NCI-H128 (cell line): ENCODE results near the gene C14orf119.

ENCODE experiments used
- DNase-seq: peaks from one replicate; lab custom pipeline; 2025; ENCODE audit not compliant: unreplicated experiment; lab: John Stamatoyannopoulos, UW

The C14orf119 gene

DNA sequence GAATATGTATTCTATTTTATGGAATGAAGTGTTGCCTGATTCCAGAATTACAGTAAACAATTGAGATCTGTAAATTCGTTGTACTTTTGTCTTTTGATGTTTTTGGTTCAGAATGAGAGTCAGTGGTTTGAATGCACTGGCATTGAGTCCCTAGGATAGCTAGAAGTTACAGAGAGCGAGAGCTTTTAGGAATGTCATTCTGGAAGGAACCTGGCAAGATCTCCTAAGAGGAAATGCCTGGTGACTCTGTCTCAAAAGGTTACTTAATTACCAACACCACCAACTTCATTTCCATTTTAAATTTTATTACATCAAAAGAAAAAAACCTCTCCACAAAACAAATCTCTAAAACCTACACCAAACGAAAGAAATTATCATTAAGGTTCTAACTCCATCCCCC is 29.7 kb downstream of the C14orf119 start:
- DNase-seq, result no peak

DNA sequence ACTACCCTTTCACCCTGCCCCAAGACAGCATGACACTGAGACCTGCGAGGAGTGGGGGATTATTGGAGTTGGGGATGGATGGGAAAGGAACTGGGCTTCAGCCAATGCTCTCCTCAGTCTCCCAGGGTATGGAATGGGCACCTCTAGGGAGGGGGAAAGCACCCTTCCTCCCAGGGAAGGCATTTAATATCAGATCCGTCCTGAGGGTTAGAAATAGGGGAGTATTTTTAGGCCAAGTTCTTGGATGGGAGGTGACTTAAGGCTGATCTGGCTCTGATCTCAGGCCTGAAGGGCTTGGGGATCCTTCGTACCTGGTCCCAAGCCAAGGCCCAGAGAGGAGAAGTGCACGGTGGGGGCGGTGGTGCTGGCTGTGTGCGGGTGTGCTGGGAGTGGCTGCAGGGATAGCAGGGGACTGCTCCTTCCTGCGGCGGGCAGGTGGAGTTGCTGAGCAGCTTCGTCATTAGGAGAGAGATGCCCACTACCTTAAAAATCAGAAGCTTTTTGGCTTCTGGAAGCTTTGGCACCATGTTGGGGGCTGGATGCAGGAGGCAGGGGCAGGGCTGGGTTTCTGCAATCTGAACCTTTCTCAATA is 30.7 kb downstream of the C14orf119 start:
- no peak for DNase-seq

DNA sequence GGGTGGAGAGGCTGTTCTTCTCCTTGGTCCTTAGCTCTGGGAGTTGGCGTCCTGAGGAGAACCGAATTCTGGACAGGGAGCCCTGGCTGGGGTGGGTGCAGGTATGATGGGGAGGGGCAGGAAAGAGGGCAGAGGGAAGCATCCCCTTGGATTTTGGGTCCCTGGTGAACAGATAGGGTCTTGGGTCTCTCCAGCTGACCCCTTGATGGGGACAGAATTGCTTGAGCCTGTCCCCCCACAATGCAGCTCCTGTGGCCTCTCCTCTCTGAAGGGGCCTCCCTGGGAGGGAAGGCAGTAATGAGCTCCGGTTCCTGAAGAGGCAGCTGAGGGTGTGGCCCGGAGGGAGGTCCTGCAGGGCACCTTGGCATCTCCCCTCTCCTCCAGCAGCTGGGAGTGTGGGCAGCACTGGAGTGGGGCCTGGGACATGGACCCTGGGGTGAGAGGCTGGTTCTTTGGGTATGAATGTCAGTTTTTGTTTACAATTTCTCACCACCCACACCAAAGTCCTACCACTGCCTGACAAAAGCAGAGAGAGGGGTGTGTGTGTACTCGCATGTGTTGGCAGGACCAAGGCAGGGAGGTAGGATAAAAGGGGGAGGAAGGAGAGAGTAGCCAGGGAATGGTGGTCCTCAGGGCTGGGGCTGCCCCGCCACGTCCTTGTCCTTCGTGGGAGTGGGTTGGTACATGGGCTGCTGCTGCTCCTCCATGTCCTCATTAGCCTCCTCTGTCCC is 31.4 kb downstream of the C14orf119 start:
- no peak for DNase-seq

DNA sequence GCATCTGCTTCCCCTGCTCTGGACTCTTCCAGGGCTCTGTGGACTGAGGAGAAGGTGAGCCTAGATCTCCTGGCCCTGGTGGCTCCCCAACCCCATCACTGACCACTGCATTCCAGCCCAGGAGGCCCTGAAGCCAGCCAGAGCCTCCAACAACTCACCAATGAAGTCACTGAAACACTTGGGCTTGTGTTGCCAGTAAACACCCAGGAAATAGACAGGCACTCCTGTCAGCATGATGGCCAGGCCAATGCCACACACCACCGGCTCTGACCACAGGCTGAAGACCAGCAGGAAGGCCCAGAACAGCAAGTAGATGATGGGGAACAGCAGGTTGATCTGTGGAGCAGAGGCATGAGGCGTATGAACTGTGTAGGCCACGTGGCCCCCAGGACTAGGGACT is 32.6 kb downstream of the C14orf119 start:
- DNase-seq, result no peak

DNA sequence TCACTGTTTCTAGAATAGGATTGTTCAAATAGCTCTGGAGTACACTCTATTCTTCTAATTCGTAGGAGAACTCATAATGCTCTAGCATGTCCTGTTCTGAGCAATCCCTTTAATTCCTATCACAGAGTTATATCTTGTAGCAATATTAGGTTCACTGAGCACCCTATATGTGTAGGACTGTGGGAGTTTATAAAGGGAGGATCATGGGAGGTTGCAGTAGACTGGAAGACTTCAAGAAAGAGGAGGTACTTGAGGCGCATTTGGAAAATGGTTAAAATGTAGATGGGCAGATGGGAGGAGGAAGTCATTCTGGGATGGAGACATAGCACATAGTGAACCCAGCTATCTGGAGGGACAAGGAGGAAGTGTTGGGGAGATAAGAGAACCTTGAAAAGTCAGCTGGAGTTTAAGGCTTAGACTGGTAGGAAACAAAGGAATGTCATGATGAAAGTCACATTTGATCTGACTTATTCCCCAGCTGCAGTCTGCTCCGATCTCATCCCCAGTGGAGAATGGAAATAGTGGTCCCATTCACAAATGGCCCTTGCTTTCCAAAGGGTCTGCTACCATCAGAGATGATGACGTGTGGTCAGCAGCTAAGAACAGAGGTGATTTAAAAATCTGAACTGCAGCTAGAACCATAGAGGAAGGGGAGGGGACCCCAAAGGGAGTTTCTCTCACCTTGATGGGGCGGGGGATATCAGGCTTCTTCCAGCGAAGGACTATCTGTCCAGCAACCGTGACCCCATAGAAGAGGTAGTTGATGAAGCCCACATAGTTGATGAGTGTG is 33.9 kb downstream of the C14orf119 start:
- DNase-seq, result no peak

DNA sequence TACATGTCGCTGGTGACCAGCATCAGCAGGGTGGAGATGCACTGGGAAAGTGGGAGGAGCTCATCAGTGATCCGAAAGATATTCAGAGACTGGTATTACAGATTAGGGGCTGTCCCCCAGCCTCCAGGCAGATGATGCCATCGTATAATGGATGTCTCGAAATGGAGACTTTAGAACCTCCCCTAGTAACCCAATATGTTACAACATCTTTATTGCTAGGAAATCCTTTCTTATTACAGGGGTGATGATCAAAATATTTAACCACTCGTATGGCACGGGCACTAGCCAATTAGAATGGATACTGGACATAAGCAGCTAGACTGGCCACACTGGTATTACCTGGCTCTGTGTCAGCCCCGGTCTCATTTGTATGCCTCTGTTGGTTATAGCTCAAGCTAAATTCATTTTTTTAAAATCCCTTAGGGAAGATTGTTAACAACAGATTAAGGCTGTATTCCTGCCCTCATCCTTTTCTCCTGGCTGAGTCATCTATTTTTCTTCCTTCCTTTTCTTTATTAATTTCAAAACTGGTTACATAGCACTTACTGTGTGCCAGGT is 34.5 kb downstream of the C14orf119 start:
- no peak for DNase-seq

DNA sequence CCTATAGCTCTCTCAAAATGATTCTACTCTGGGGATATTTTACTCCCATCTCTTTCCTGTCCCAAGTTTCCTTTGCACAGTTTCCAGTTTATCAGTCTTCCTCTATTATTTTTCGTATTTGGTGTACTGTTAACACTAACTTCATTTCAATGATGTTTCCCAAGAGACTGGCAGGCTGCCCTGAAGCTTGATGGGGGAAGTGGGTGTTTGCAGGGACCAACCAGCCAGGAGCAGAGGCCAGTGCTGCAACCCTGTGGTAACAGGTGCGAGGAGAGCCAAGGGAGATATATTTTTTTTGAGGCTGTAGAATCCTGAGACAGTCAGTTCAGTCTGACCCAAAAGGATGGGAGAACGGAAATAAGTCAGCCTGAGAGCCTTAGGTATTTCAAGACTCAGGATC is 35.6 kb downstream of the C14orf119 start:
- no peak for DNase-seq

DNA sequence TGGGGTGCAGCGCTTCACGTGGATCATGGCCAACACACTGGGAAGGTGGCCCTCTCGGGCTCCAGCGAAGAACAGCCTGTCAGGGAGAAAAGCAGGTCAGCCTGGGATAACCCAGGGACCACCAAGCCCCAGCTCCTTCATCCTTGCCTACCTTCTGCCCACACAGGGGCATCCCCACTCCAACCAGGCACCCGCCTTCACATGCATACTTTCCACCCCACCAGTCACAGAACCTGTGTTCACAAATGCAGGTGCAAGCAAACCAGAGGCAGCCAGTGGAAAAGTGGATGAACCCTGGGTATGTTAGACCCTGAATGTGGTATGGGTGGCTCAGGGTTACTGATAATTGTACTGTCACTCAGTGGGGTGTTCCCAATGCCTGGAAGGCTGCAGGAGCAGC is 36.2 kb downstream of the C14orf119 start:
- no peak for DNase-seq

DNA sequence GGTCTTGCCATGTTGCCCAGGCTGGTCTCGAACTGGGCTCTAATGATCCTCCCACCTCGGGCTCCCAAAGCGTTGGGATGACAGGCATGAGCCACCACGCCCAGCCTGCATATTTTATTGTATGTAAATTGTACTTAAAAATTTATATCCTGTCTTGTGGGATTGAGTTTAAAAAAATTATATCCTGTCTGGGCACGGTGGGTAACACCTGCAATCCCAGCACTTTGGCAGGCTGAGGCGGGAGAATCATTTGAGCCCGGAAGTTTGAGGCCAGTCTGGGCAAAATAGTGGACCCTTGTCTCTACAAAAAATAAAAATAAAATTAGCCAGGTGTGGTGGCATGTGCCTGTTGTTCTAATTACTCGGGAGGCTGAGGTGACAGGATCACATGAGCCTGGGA is 37.7 kb downstream of the C14orf119 start:
- DNase-seq, result no peak

DNA sequence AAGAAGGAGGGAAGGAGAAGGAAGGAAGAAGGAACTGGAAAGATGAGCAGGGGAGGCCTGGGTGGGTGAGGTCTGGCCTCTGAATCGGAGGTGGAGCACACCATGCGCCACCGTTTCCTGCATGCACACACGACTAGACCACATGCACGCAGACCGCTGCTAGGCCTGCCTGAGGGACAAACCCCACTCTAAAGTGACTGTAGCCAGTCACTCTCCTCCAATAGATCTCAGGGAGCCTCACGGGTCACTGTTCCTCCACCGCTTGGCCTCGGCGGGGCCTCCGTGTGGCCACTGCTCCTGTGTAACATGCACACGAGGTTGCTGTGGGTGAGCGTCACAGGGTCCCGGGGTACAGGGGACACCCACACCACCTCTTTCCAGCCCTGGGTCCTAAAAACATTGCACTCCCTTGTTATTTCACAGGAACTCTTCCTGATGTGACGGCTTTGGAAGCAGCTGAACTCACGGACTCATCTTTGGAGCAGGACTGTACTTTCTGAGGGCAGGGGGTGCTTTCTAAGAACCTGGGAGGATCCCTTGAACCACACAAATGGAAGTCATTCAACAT is 41.3 kb downstream of the C14orf119 start:
- no peak for DNase-seq

DNA sequence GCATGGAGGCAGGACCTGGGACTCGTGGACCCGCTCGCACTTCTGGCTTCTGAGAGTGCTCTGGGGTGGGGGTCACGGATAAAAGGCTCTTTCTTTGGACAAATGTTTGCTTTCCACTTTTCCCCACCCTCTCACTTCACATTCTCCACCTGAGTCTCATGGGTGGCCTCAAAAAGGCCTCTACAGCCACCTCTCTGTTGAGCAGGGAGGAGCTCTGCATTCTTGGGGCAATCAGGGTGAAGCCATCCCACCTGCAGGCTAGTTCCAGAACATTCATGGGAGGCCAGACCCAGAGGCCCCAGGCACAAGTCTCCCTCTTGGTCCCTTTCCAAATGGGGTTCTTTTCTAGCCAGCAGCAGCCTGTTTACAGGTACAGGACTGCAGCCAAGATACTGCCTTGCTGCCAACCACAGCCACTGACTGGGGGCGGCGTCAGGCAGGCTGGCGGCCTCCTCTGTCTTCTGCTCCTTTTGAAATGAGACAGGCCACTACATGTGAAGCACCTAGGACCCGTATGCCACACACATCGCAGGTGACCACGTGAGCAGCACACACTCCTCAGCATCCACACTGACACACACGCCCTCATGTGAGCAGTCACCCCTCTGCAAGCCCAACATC is 42.0 kb downstream of the C14orf119 start:
- no peak for DNase-seq

DNA sequence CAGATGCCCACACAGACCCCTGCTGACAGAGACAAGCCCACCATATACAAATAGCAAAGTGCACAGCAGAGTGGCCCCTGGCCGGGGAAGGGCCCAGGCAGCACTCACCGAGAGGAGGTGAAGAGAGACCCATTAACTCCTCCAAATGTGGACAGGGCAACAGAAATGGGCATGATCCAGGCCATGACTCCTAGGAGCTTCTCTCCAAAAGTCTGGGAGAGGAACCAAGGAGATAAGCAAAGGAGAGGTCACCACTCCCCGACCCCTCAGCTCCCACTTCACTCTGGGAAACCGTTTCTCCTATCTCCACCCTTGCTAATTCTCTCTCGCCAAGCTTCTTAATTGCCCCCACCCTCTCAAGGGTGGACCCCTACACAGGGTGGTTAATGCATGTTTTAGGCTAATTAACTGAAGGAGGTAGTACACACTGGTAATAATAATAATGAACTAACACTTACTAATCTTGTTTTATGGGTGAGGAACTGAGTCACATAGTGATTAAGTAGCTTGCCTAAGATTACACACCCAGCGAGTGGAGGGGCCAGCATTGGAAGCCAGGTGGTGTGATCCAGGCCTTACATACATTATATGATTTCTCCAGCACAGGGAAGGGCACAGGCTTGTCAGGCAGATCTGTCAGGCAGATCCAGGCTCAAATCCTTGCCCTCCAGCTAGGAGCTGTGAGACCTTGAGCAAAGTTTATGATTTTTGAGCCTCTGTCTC is 42.7 kb downstream of the C14orf119 start:
- DNase-seq, result no peak

DNA sequence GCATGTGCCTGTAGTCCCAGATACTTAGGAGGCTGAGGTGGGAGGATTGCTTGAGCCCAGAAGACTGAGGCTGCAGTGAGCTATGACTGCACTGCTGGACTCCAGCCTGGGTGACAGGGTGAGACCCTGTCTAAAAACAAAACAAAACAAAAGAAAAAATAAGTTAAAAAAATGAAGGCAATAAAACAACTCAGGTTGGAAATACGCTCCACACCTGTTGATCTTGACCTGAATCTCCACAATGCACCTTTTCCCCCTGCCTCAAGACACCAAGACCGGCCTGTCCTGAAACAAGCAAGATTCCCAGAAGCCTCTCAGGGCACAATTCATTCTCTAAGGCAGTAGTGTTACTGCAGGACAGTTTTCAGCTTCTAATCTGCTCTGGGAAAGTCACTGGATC is 44.6 kb downstream of the C14orf119 start:
- no peak for DNase-seq

DNA sequence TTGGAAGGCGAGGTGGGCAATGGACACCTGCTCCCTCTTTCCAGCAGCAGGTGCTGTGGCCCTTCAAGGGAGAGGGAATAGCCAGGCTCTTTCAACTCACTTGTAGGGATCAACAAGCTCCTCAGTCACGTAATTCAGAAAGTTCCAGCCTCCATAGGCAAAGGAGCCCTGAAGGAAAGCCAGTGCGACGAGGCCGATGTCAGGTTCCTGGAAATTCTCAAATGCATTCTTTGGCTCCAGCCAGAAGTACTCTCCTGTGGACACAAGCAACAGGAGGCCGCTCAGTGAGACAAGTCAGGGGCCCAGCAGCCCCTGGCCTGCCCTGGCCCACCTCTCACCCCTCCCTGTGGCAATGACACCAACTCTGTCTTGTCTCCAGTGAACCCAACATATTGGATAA is 45.1 kb downstream of the C14orf119 start:
- no peak for DNase-seq

DNA sequence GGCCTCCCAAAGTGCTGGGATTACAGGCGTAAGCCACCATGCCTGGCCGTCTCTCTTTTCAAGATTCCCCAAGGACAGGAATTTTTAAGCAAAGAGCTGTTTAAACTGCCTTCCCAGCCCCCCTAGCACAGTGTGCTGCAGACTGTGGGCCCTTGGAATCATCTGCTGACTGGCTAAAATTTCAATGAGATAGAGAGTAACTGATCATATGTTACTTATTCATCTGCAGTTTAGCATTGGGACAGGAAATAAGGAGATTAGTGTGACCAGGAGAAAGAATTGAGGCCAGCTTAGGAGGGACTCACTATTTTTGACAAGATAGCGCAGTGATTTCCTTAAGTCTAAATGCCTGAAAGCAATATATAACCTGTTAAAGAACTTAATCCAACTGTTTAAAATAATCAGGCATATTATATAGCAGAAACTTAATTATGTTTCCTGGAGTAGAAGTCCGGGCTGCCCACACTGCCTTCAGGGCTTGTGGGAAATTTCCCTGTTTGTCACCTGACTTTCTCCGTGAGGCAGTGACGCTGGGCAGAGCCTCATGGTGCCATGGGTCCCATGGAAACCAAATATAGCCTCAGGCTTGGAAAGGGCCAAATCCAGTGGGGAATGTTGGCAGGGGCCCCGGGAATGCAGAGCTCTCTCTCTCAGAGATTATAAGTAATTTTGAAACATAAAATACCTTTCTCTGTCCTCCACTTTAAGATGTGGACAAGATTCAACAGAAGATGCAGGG is 46.6 kb downstream of the C14orf119 start:
- no peak for DNase-seq

DNA sequence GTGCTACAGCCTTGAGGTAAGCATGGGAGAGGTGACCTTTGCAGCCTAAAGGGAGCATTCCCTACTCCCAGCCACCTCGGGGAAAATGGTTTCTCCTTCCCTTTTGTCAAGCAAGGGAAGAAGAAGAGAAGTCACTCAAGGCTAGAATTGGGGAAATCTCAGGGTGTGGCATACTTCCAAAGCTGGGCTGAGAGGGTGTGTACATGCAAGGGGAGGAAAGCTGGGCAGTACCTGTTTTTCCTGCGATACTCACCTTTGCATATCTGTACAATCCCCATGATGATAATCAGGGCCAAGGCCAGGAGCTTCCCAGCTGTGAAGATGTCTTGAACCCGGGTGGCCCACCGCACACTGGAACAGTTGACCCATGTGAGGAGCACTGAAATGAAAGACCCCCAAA is 47.5 kb downstream of the C14orf119 start:
- no peak for DNase-seq

DNA sequence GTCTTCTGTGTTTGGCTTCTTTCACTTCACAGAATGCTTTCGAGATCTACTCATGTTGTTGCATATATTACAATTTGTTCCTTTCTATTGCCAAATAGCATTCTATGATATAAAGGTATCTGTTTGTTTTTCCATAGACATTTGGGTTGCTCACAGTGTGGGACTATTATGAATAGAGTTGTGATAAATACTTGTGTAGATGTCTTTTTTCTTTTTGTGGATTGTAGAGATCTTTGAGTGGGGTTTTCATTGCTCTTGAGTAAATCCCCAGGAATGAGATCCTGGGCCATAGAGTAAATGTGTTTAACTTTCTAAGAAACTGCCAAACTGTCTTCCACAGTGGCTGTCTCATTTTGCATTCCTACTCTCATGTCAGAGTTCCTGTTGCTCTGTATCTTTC is 48.6 kb downstream of the C14orf119 start:
- DNase-seq, result no peak

DNA sequence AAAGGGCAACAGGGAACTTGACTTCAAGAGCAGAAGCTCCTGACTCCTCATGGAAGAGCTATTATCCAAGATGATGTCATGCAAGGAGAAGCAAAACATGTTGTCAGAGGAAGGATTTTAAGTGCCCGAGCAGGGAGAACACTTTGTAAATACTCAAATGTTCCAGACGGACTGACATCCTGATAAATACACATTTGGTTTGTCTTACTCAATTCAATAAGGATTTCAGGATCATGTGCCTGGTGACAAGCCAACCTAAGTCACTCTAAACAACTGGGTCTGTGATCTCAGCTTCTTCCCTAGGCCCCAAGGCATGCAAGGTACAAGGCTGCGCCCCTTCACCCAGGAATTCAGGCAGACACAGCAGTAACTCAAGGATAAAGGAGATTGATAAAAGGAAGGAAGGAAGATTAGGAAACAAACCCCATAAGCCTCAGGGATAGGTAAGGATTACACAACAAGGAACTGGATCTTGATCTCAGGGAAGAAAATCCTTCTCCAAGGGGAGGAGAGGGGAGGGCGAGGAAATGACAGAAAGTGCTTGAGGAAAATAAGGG is 50.6 kb downstream of the C14orf119 start:
- no peak for DNase-seq

DNA sequence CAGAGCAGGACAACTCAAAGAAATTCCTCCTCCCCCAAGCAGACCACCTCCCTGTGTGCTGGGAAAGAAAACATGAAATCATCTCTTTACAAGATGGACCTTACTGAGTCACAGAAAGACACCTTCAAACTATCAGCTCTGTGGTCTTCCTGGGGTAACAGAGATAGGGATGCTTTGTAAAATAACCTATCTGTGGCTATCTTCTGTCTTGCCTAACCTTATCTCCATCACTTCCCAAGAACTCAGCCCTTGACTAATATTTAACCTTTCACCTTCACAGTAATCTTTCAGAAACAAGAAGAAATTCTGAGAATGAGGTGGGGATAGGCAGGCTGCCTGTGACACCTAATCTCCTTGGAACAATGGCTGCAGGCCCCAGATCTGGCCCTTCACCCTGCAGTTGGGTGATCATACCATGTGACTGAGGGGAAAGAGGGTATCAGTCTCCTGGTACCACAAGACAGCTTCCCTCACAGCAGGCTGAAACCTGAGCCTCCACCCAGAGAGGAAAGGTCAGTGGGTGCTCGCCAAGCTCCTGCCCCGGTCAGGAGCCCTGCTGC is 51.1 kb downstream of the C14orf119 start:
- DNase-seq, result no peak
